OCI-LY1 (cell line): ENCODE measurements around the gene SDCBP2.

Source experiments
- H2AFZ ChIP-seq: fragments of 200-600 bp; sonication (generic), shearing (Covaris generic); 2 replicates; pipeline ENCODE4 v1.6.0; 2014; ENCODE audit warnings: antibody characterized with exemption, mild to moderate bottlenecking, low read length
- H3F3A ChIP-seq: fragments of 200-600 bp; sonication (generic), shearing (Covaris generic); 2 replicates; pipeline ENCODE4 v1.6.0; 2014; ENCODE audit warnings: mild to moderate bottlenecking, antibody characterized with exemption, low read length, moderate library complexity; ENCODE audit not compliant: insufficient read depth
- H3K27ac ChIP-seq: fragments of 200-600 bp; sonication (generic); 2 replicates; pipeline ENCODE4 v1.5.1; 2014; ENCODE audit warnings: low read length, mixed run types, mild to moderate bottlenecking, low read depth; ENCODE audit not compliant: poor library complexity, severe bottlenecking
- H3K27me3 ChIP-seq: fragments of 200-600 bp; sonication (generic); 2 replicates; pipeline ENCODE4 v1.6.0; 2014; ENCODE audit warnings: antibody characterized with exemption, mild to moderate bottlenecking, low read length, moderate library complexity; ENCODE audit not compliant: insufficient read depth
- H3K36me3 ChIP-seq: fragments of 200-600 bp; sonication (generic); 2 replicates; pipeline ENCODE4 v1.6.1; 2014; ENCODE audit warnings: mild to moderate bottlenecking, antibody characterized with exemption, low read length, moderate library complexity, mixed read lengths; ENCODE audit not compliant: insufficient read depth
- H3K4me1 ChIP-seq: fragments of 200-600 bp; sonication (generic); 2 replicates; pipeline ENCODE4 v1.5.1; 2014; ENCODE audit warnings: mild to moderate bottlenecking, low read length, moderate library complexity; ENCODE audit not compliant: insufficient read depth, severe bottlenecking
- H3K4me2 ChIP-seq: fragments of 200-600 bp; sonication (generic), shearing (Covaris generic); 2 replicates; pipeline ENCODE4 v1.6.1; 2014; ENCODE audit warnings: low read length
- H3K4me3 ChIP-seq: fragments of 200-600 bp; sonication (generic); 2 replicates; pipeline ENCODE4 v1.5.1; 2014; ENCODE audit warnings: low read length, low read depth, mild to moderate bottlenecking, mixed read lengths; ENCODE audit not compliant: poor library complexity, severe bottlenecking
- H3K79me2 ChIP-seq: fragments of 200-600 bp; shearing (Covaris generic); 2 replicates; pipeline ENCODE4 v1.6.1; 2016; ENCODE audit warnings: mixed run types, low read length, mixed read lengths; ENCODE audit not compliant: insufficient read depth
- H3K9ac ChIP-seq: fragments of 200-600 bp; sonication (generic), shearing (Covaris generic); 2 replicates; pipeline ENCODE4 v1.6.1; 2014; ENCODE audit warnings: mild to moderate bottlenecking, low read length, mixed read lengths
- H3K9me2 ChIP-seq: fragments of 200-600 bp; sonication (generic), shearing (Covaris generic); 2 replicates; pipeline ENCODE4 v1.6.1; 2014; ENCODE audit warnings: low read depth, mild to moderate bottlenecking, low read length, mixed read lengths
- H3K9me3 ChIP-seq: fragments of 200-600 bp; shearing (Covaris generic); 2 replicates; pipeline ENCODE4 v1.6.1; 2014; ENCODE audit warnings: low read length, mixed read lengths
- H4K20me1 ChIP-seq: fragments of 200-600 bp; sonication (generic), shearing (Covaris generic); 2 replicates; pipeline ENCODE4 v1.6.0; 2016; ENCODE audit warnings: mild to moderate bottlenecking, low read length; ENCODE audit not compliant: insufficient read depth
- EZH2 ChIP-seq: fragments of 200-600 bp; sonication (generic), shearing (Covaris generic); IDR thresholded peaks from 2 replicates; pipeline ENCODE4 v1.8.0; 2017; ENCODE audit warnings: borderline replicate concordance, mixed run types, mild to moderate bottlenecking, antibody characterized with exemption, low read length, moderate library complexity, mixed read lengths
- TF ChIP-seq, protein P1 (sequence below): fragments of 200-600 bp; sonication (generic), shearing (Covaris generic); IDR thresholded peaks from 2 replicates; pipeline ENCODE4 v1.5.1; 2017; ENCODE audit warnings: mild to moderate bottlenecking, antibody characterized with exemption, low read length, moderate library complexity, mixed read lengths

Gene SDCBP2

DNA sequence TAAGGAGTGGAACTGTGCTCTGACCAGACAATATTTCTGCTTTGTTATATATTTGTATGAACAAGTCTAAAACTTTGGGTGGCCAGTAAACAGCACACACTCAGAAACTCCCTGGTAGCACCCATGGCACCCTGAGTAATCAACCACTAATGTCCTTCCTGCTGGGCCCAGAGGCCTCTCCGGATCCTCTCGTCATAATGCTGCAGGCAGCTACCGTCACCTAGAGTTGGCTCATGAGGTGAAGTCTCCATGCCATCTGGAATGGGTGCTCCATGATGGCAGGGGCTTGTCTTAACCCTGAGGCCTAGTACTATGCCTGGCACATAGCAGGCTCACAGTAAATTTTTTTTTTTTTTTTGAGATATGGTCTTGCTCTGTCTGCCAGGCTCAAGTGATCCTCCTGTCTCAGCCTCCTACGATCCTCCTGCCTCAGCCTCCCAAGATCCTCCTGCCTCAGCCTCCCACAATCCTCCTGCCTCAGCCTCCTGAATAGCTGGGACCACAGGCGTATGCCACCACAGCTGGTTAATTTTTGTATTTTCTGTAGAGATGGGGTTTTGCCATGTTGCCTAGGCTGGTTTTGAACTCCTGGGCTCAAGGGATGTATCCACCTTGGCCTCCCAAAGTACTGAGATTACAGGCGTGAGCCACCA lies 3.0 kb upstream of the SDCBP2 start:
- no peaks in the 10 kb centered on the region for H3F3A ChIP-seq
- H3K4me2 ChIP-seq = no peak overlapping the region
- H3K4me1 ChIP-seq = peaks cover 40% of the 10 kb centered on the region
- H3K27me3 ChIP-seq = no peaks in the 10 kb centered on the region
- no peak overlapping the region for H2AFZ ChIP-seq
- peaks cover 12% of the 10 kb centered on the region; the same call in 1 of the 2 replicates for H3K79me2 ChIP-seq
- H3K4me3 ChIP-seq = no peak overlapping the region
- H3K9me2 ChIP-seq = no peaks in the 10 kb centered on the region
- H3K9ac ChIP-seq = no peak overlapping the region
- H3K27ac ChIP-seq = no peak overlapping the region
- H3K36me3 ChIP-seq = peaks cover 49% of the 10 kb centered on the region
- H4K20me1 ChIP-seq = no peaks in the 10 kb centered on the region
- TF ChIP-seq EZH2 = no peak
- TF ChIP-seq, protein P1, sequence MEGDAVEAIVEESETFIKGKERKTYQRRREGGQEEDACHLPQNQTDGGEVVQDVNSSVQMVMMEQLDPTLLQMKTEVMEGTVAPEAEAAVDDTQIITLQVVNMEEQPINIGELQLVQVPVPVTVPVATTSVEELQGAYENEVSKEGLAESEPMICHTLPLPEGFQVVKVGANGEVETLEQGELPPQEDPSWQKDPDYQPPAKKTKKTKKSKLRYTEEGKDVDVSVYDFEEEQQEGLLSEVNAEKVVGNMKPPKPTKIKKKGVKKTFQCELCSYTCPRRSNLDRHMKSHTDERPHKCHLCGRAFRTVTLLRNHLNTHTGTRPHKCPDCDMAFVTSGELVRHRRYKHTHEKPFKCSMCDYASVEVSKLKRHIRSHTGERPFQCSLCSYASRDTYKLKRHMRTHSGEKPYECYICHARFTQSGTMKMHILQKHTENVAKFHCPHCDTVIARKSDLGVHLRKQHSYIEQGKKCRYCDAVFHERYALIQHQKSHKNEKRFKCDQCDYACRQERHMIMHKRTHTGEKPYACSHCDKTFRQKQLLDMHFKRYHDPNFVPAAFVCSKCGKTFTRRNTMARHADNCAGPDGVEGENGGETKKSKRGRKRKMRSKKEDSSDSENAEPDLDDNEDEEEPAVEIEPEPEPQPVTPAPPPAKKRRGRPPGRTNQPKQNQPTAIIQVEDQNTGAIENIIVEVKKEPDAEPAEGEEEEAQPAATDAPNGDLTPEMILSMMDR = no peak
- no peaks in the 10 kb centered on the region for H3K9me3 ChIP-seq

DNA sequence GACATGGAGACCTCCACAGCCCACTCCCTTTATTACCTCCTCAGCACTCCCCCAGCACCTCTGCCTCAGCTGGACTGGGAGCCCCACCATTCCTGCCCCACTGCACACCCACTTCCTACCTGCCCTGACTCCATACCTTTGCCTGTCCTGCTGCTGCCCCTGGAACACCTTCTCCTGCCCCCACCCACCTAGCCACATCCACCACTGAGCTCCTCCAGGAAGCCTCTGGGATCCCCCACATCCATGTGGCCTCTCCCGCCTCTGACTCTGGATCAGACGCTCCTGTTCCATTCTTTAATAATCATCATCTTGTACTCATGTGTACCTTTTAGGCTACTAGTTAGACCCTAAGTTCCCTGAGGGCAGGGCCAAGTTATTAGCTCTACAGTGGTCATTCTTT lies 2.2 kb upstream of the SDCBP2 start:
- TF ChIP-seq EZH2 = no peak
- TF ChIP-seq, protein P1 = no peak
- Histone ChIP-seq H3K4me1 (peaks cover 48% of the 10 kb centered on the region), H3K9ac (no peak overlapping the region), H3K36me3 (peaks cover 49% of the 10 kb centered on the region), H2AFZ (no peak overlapping the region), H3K4me2 (no peak overlapping the region), H4K20me1 (no peaks in the 10 kb centered on the region), H3K27ac (no peak overlapping the region), H3F3A (no peaks in the 10 kb centered on the region), H3K27me3 (no peaks in the 10 kb centered on the region), H3K9me3 (no peaks in the 10 kb centered on the region), H3K4me3 (no peak overlapping the region), H3K79me2 (peaks cover 21% of the 10 kb centered on the region), H3K9me2 (no peaks in the 10 kb centered on the region)

DNA sequence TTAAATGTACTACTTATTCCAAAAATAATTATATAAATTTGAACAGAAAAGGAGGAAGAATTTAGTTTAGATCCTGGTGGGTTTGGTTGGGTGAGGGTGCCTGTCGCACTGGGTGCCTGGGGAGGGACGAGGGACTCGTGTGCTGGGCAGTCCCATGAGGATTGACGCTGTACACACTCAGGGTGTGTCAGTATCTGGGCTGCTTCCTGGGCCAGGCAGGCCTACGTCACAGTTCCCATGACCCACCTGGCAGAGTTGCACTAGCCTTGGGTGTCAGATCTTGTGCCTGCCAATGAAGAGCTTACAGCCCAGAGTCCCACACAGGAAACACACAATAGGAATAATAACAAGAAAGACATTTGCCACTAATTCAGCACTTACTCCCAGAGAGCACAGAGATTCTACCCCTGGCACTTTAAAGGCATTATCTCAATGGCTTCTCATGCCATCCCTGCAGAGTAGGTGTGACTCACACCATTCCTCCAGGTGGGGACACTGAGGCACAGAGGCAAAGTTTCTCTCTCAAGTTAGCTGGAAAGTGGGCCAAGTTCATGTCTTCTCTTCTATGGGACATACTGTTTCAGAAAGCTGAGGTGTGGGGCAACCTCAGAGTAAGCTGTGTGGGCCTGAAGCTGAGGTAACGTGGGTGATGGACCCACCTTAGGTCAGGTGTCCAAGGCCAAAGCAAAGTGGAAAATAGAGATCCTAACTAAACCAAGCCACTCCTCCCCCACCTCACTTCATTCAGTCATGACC lies 1.3 kb upstream of the SDCBP2 start:
- no peaks in the 10 kb centered on the region for H3K9me3 ChIP-seq
- peaks cover 49% of the 10 kb centered on the region for H3K36me3 ChIP-seq
- no peaks in the 10 kb centered on the region for H3K9me2 ChIP-seq
- no peak overlapping the region for H3K9ac ChIP-seq
- H3K27ac ChIP-seq = no peak overlapping the region
- TF ChIP-seq, protein P1 = no peak
- no peak for TF ChIP-seq EZH2
- H3K4me2 ChIP-seq = no peak overlapping the region
- peaks cover 51% of the 10 kb centered on the region for H3K4me1 ChIP-seq
- H3K27me3 ChIP-seq = no peaks in the 10 kb centered on the region
- peaks cover 29% of the 10 kb centered on the region for H3K79me2 ChIP-seq
- no peaks in the 10 kb centered on the region for H3F3A ChIP-seq
- H2AFZ ChIP-seq = no peak overlapping the region
- H3K4me3 ChIP-seq = no peak overlapping the region
- no peaks in the 10 kb centered on the region for H4K20me1 ChIP-seq
